Tibial nerve (tissue), 4 donors: ENCODE measurements around the gene PLB1. TPM values are rescaled to one million over a fixed set of nuclear protein-coding genes. Genes with fewer than 3 reads are reported as not detected.

Experiments used
- DNase-seq, 2 donors: peaks; one replicate each; pipeline ENCODE4 v3.0.0-alpha.2; 2019; ENCODE audit warnings: low spot score in 2 of 2
- H3K27ac ChIP-seq, 4 donors: fragments of 200-600 bp; sonication (generic) in 3 of 4; one replicate each; pipeline ENCODE4 v1.5.1; 2017 to 2019; ENCODE audit warnings: mild to moderate bottlenecking in 1 of 4
- H3K27me3 ChIP-seq, 2 donors: fragments of 200-600 bp; sonication (generic) in 1 of 2; one replicate each; pipeline versions ENCODE4 v1.5.1 to v1.6.0; 2017 to 2019
- H3K36me3 ChIP-seq, 3 donors: fragments of 200-600 bp; sonication (generic); one replicate each; pipeline ENCODE4 v1.5.1; 2018 to 2019
- H3K4me1 ChIP-seq, 4 donors: fragments of 200-600 bp; sonication (generic) in 3 of 4; one replicate each; pipeline ENCODE4 v1.5.1; 2017 to 2019
- H3K4me3 ChIP-seq, 4 donors: fragments of 200-600 bp; sonication (generic) in 3 of 4; one replicate each; pipeline ENCODE4 v1.5.1; 2017 to 2019; ENCODE audit warnings: mild to moderate bottlenecking in 1 of 4, moderate library complexity in 1 of 4
- H3K9me3 ChIP-seq, 4 donors: fragments of 200-600 bp; sonication (generic) in 3 of 4; one replicate each; pipeline ENCODE4 v1.5.1; 2017 to 2019
- CTCF ChIP-seq, 5 experiments: fragments of 200-600 bp in 3 of 5; fragments of 450-650 bp in 2 of 5; sonication (generic) in 3 of 5; IDR thresholded peaks; one replicate each; pipeline ENCODE4 v1.5.1; 2016 to 2019; ENCODE audit warnings: antibody characterized with exemption in 5 of 5, mild to moderate bottlenecking in 3 of 5, moderate library complexity in 2 of 5
- EP300 ChIP-seq, 2 donors: sonication (generic); formaldehyde crosslinking; IDR thresholded peaks; one replicate each; pipeline ENCODE4 v1.6.1; 2017; ENCODE audit warnings: antibody characterized with exemption in 2 of 2, mild to moderate bottlenecking in 1 of 2
- POLR2A ChIP-seq, 2 donors: fragments of 450-650 bp; IDR thresholded peaks; one replicate each; pipeline ENCODE4 v1.6.1; 2017; ENCODE audit warnings: antibody characterized with exemption in 2 of 2, mild to moderate bottlenecking in 2 of 2, moderate library complexity in 2 of 2
- WGBS, 2 donors: methylation state at CpG; one replicate each; pipeline ENCODE4 v1.1.5; 2018; 5-methylcytosine and 5-hydroxymethylcytosine counted together
- total RNA-seq, 4 donors: library from RNA; depleted of rRNA; stranded (reverse); fragments of >200 nt; gene quantifications; one replicate each; pipeline ENCODE4 v1.1.0, GENCODE V29; 2016

Gene PLB1
- total RNA-seq, 4 donors from 2014 or later, result 1.7 to 8.4 (median 4.7) TPM

- Histone ChIP-seq H3K4me1 (no peaks in the 10 kb centered on the region), H3K9me3 (peaks cover 0 to 8% (median 0%) of the 10 kb centered on the region in 4 donors), H3K27me3 (no peaks in the 10 kb centered on the region), H3K4me3 (no peak overlapping the region), H3K27ac (no peak overlapping the region), H3K36me3 (no peaks in the 10 kb centered on the region)
- DNase-seq, result no peak
- no peak for TF ChIP-seq EP300 (IDR thresholded peaks at IDR 0.05)
- TF ChIP-seq CTCF (IDR thresholded peaks at IDR 0.05), result no peak
- no peak for TF ChIP-seq POLR2A (IDR thresholded peaks at IDR 0.05)
- WGBS, 2 donors, result 41 to 65% methylated on average over 1 of the region's 1 CpG
Observed at GRCh38 chr2:28509361-28509760, 13.5 kb downstream of the PLB1 start.

DNA sequence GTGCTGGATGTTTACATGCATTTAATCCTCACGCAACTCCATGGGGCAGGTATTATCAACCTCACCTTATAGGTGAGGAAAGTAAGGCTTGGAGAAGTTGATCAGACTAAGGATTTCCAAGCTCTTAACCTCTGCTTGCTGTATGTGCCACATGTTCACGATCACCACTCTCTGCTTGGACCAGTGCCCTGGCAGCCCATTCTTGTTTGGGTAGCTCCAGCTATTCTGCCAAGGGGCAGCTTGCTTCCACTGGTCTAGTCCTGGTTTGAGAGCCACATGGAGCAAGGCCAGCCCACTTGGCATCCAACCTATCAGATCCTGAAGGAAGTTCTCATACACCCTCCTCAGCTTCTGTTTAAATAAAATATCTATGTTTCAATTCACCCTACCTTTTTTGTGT is 14.3 kb downstream of the PLB1 start:
- Histone ChIP-seq H3K27me3 (no peaks in the 10 kb centered on the region), H3K9me3 (peaks cover 0 to 8% (median 0%) of the 10 kb centered on the region in 4 donors), H3K36me3 (no peaks in the 10 kb centered on the region), H3K4me1 (no peaks in the 10 kb centered on the region), H3K4me3 (no peak overlapping the region), H3K27ac (no peak overlapping the region)
- TF ChIP-seq POLR2A (IDR thresholded peaks at IDR 0.05), result no peak
- TF ChIP-seq CTCF (IDR thresholded peaks at IDR 0.05), result no peak
- no peak for TF ChIP-seq EP300 (IDR thresholded peaks at IDR 0.05)
- WGBS, 2 donors, result 56 to 60% methylated on average over 2 of the region's 2 CpGs
- DNase-seq, result no peak

- WGBS, 2 donors, result 82 to 83% methylated on average over 2 of the region's 2 CpGs
- H3K27ac ChIP-seq, result no peak overlapping the region
- TF ChIP-seq CTCF (IDR thresholded peaks at IDR 0.05) (no peak), POLR2A (IDR thresholded peaks at IDR 0.05) (no peak), EP300 (IDR thresholded peaks at IDR 0.05) (no peak)
Observed at GRCh38 chr2:28511871-28512606, 16.2 kb downstream of the PLB1 start.

DNA sequence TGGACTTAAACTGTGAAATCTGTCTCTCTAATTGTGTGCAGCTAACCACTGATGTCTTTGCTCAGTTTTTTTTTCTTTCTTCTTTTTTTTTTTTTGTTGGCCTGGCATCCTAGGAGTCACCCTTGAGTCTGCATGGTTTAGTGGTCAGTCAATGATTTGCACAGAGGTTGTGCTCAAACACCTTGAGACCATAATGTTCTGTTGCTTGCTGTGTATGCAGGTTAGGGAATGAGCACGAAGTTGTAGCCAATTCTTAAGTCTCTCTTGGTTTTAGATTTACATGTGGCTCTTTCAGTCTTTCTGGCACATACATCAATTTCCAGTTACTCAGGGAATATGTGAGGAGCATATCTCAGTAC is 16.7 kb downstream of the PLB1 start:
- Histone ChIP-seq H3K4me1 (no peaks in the 10 kb centered on the region), H3K27me3 (peaks cover 0 to 14% of the 10 kb centered on the region in 2 donors), H3K36me3 (no peaks in the 10 kb centered on the region), H3K4me3 (no peak overlapping the region), H3K27ac (no peak overlapping the region), H3K9me3 (peaks cover 0 to 8% (median 0%) of the 10 kb centered on the region in 4 donors)
- TF ChIP-seq EP300 (IDR thresholded peaks at IDR 0.05), result no peak
- no peak for TF ChIP-seq CTCF (IDR thresholded peaks at IDR 0.05)
- TF ChIP-seq POLR2A (IDR thresholded peaks at IDR 0.05), result no peak
- DNase-seq, result no peak
- WGBS, 2 donors, result 71 to 74% methylated on average over 1 of the region's 1 CpG

More at GRCh38 chr2:28511871-28512606, 16.2 kb downstream of the PLB1 start:
- no peak overlapping the region for H3K4me3 ChIP-seq
- peaks cover 0 to 8% (median 0%) of the 10 kb centered on the region in 4 donors for H3K9me3 ChIP-seq
- DNase-seq, result no peak
- H3K27me3 ChIP-seq, result peaks cover 0 to 9% of the 10 kb centered on the region in 2 donors
- no peaks in the 10 kb centered on the region for H3K4me1 ChIP-seq
- H3K36me3 ChIP-seq, result no peaks in the 10 kb centered on the region

- H3K4me1 ChIP-seq, result no peaks in the 10 kb centered on the region
- H3K27ac ChIP-seq, result no peak overlapping the region
- no peak for DNase-seq
- peaks cover 0 to 14% of the 10 kb centered on the region in 2 donors for H3K27me3 ChIP-seq
- TF ChIP-seq POLR2A (IDR thresholded peaks at IDR 0.05), result no peak
- peaks cover 0 to 8% (median 0%) of the 10 kb centered on the region in 4 donors for H3K9me3 ChIP-seq
- 78 to 86% methylated on average over 1 of the region's 1 CpG for WGBS, 2 donors
- H3K4me3 ChIP-seq, result no peak overlapping the region
- no peaks in the 10 kb centered on the region for H3K36me3 ChIP-seq
Observed at GRCh38 chr2:28513097-28513496, 17.2 kb downstream of the PLB1 start.
